Stomach smooth muscle (tissue), 2 donors: ENCODE data around the gene TTC28.

ENCODE experiments used
- H3K27ac ChIP-seq: one replicate; pipeline ENCODE4 v1.7.0; 2013; ENCODE audit warnings: mild to moderate bottlenecking, low read length, inconsistent platforms
- H3K27me3 ChIP-seq, 2 donors: one replicate each; pipeline ENCODE4 v1.7.0; 2013; ENCODE audit warnings: low read length in 2 of 2; ENCODE audit not compliant: insufficient read depth in 2 of 2, control insufficient read depth in 1 of 2
- H3K36me3 ChIP-seq, 2 donors: one replicate each; pipeline ENCODE4 v1.7.0; 2013; ENCODE audit warnings: low read length in 2 of 2; ENCODE audit not compliant: control insufficient read depth in 2 of 2, insufficient read depth in 2 of 2
- H3K4me1 ChIP-seq: one replicate; pipeline ENCODE4 v1.7.0; 2013; ENCODE audit warnings: low read length; ENCODE audit not compliant: control insufficient read depth, insufficient read depth
- H3K4me3 ChIP-seq, 2 donors: one replicate each; pipeline ENCODE4 v1.7.0; 2013; ENCODE audit warnings: low read length in 2 of 2
- H3K9ac ChIP-seq, 2 donors: one replicate each; pipeline ENCODE4 v1.7.0; 2013; ENCODE audit warnings: low read length in 2 of 2, mild to moderate bottlenecking in 1 of 2
- H3K9me3 ChIP-seq, 2 donors: one replicate each; pipeline ENCODE4 v1.7.0; 2013; ENCODE audit warnings: low read length in 2 of 2; ENCODE audit not compliant: control insufficient read depth in 2 of 2
- donor health status: healthy.
- donor health status: Pancreatic carcinoma.

TTC28 gene

DNA sequence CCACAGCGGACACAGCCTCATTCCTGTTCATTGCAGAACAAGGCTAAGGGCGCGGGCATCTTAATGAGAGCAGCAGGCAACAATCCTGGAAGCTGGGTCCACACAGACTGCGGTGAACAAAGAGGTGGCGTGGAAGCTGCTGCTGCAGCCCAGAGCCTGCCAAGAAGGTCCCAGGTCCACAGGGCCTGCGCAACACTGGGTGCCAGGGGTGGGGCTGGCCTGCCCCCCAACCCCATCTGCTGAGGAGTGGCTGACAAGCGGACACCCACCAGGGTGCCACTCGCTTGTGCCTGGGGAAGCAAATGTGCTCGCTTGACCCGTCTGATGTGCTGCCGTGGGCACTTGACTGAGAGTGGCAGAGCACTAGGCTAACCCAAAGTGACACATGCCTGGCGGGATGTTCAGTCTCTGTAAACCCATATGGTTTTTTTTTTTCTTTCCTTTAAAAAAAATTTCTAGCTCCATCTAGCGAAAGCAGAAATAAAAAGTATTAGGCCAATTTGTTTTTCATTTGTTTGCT is 677.4 kb downstream of the TTC28 start:
- no peak overlapping the region for H3K9ac ChIP-seq
- no peak overlapping the region for H3K27ac ChIP-seq
- no peak overlapping the region for H3K4me3 ChIP-seq
- H3K4me1 ChIP-seq = peaks cover 15% of the 10 kb centered on the region
- no peaks in the 10 kb centered on the region for H3K9me3 ChIP-seq
- H3K36me3 ChIP-seq = peaks cover 5 to 28% of the 10 kb centered on the region in 2 donors
- no peaks in the 10 kb centered on the region for H3K27me3 ChIP-seq

DNA sequence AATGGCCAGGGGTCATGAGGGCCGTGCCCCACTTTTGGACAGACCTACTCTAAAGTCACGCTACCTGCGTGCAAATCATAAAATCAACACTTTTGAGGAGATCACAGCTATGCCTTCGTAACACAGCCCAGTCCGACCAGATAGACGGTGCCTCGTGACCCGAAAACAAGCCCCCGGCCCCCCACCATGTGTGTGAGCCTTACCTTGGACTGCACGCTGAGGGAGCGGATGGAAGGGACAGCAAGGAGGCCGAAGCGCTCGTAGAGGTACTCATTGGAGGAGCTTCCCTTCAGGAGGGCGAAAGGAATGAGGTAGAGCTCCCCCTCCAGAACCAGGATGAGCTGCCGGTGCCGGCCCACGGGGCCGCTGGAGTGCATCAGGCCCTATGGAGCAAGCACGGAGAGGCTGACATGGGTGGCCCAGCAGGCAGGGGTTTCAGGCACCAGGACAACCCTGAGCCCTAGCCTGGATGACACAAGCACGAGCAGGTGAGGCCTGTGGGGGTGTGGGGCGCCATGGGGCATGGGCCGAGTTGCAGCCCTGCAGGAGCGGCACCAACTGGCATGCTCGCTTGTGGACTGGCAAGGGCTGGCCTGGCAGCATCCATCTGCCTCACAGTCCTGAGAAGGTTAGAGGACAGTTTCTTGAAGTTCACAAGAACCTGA is 678.3 kb downstream of the TTC28 start:
- Histone ChIP-seq H3K4me1 (peaks cover 15% of the 10 kb centered on the region), H3K9me3 (no peaks in the 10 kb centered on the region), H3K4me3 (no peak overlapping the region), H3K27ac (no peak overlapping the region), H3K36me3 (peaks cover 5 to 30% of the 10 kb centered on the region in 2 donors), H3K27me3 (no peaks in the 10 kb centered on the region), H3K9ac (no peak overlapping the region)

DNA sequence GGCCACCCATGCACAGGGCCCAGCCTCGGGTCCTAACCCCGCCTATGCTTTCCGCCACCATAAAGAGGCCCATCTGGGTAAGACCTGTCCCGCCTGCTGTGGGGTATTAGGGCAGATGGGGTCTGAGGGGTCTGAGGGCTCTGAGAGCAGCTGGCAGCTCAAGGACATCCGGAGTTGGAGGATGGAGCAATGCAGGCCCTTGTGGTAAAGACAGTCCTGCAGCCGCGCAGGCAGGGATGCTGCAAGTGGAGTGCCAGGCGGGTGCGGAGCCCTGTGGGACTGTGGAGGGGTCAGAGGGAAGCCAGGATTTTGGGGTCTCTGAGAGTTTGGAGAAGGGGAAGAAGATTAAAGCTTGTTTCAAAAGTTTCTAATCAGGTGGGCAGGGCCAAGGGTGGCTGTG is 679.3 kb downstream of the TTC28 start:
- no peak overlapping the region for H3K9ac ChIP-seq
- no peaks in the 10 kb centered on the region for H3K27me3 ChIP-seq
- peaks cover 6% of the 10 kb centered on the region for H3K4me1 ChIP-seq
- no peak overlapping the region for H3K4me3 ChIP-seq
- H3K36me3 ChIP-seq = peaks cover 6 to 33% of the 10 kb centered on the region in 2 donors
- no peak overlapping the region for H3K27ac ChIP-seq
- H3K9me3 ChIP-seq = no peaks in the 10 kb centered on the region

DNA sequence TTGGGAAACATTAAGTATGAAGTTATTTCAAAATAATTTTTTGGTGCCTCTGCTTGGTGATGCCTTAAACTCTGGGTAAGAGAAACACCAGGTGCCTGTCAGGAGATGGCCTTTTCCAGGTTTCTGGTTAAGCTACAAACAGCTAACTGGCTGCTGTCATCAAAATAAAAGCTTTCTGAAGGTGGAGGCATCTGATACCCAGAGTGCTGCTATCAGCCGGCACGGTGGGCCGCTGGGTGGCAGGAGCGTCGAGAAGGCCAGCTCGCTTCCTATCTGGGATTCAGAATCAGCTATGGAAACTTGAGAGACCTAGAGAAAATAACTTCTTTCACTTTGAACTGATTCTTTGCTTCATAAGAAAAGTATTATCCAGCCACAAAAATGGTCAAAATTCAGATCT is 679.8 kb downstream of the TTC28 start:
- Histone ChIP-seq H3K4me1 (peaks cover 5% of the 10 kb centered on the region), H3K36me3 (peaks cover 11 to 29% of the 10 kb centered on the region in 2 donors), H3K9ac (no peak overlapping the region), H3K9me3 (no peaks in the 10 kb centered on the region), H3K4me3 (no peak overlapping the region), H3K27me3 (no peaks in the 10 kb centered on the region), H3K27ac (no peak overlapping the region)

DNA sequence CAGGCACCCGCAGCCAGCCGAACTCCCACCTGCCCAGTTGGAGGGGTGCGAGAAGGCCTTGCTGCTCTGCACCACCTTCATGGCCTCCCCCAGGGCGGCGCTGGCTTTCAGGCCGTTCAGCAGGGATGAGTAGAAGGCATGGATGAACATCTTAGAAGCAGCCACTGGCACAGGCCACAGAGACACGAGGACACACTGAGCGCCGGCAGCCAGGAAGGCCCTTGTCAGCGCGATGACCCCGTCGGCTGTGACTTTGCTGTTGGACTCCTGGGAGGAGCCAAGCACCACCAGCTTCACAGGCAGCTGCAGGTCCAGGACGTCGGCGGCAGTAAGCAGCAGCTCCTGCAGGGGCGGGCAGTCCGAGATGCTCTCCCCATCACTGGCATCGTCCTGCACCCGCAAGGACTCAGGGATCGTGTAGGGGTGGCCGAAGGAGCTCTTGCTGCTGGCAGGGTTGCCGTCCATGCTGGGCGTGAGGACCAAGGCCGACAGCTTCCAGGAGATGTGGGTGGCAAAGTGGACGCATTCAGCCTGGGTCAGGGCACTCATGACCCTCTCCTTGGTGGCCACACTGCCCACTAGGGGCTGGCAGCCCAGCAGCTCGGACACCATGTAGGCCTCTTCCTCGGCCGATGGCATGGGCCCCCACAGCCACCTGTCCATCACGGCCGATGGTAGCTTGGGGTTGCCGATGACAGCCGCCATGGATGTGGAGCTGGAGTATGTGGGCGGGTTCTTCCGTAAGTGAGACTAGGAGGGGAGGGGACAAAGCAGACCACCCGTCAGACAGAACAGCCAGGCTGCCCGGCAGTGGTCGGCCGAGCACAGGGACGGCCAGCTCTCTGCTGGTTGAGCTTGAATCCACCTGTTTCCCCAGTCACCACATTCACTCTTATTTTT is 680.9 kb downstream of the TTC28 start:
- peaks cover 12 to 28% of the 10 kb centered on the region in 2 donors for H3K36me3 ChIP-seq
- no peak overlapping the region for H3K27ac ChIP-seq
- no peaks in the 10 kb centered on the region for H3K9me3 ChIP-seq
- H3K27me3 ChIP-seq = no peaks in the 10 kb centered on the region
- no peak overlapping the region for H3K4me3 ChIP-seq
- no peak overlapping the region for H3K9ac ChIP-seq
- peaks cover 5% of the 10 kb centered on the region for H3K4me1 ChIP-seq

DNA sequence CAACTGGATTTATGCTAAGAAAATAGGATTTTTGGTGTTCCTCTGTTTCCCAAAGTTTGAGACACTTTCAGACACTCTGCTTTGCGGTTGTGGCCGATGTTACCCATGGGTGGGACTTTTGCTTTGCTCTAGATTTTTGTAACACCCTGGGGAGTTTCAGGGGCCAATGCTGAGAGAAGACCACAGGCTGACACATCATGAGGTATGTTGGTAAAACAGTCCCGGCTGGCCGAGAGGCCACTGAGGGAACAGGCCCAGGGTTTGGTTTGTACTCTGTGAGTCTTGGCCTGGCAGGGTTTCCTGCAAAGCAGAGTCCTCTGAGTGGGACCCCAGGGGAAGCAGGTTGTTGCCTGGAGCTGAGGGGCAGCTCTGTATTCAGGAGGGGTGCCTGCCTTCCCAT is 682.1 kb downstream of the TTC28 start:
- Histone ChIP-seq H3K27me3 (no peaks in the 10 kb centered on the region), H3K4me1 (peaks cover 2% of the 10 kb centered on the region), H3K9me3 (no peaks in the 10 kb centered on the region), H3K9ac (no peak overlapping the region), H3K4me3 (no peak overlapping the region), H3K36me3 (peaks cover 12 to 29% of the 10 kb centered on the region in 2 donors), H3K27ac (no peak overlapping the region)

DNA sequence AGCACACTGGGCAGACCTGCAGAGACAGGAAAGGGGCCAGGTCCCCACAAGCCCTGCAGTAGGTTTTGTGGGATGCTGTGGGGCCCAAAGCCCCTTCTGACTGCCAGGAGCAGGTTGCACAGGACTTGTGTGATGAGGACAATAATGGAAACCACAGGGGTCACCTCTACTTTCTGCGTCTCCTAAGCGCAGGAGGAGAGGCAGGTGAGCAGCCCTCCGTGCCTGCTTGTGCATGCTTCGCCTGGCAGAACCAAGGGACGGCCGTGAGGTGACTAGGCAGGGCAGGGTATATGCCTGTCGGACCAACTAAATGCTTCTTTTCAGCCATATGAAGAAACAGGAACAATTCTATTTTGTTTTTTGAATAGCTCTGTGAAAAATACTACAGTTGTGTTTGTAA is 682.7 kb downstream of the TTC28 start:
- Histone ChIP-seq H3K36me3 (peaks cover 12 to 30% of the 10 kb centered on the region in 2 donors), H3K4me1 (peaks cover under 1% of the 10 kb centered on the region), H3K27ac (no peak overlapping the region), H3K9me3 (no peaks in the 10 kb centered on the region), H3K27me3 (no peaks in the 10 kb centered on the region), H3K4me3 (no peak overlapping the region), H3K9ac (no peak overlapping the region)

DNA sequence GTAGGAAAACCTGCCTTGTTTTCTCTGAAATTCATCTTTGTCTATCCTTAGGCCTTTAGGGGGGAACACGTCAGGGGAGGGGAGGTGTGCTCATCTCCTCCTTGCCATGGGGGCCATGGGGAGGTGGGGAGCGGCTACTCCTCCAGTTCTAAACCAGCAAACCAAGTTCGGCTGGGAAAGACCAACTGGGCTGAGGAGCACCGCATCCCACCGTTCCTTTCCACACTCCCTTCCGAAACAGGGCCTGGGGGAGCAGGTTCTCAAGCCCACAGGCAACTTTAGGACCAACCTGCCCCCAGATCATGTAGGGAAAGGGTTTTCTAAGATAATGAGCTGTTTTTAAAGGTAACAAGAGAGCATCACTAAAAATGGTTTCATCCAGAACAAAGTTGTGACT is 683.1 kb downstream of the TTC28 start:
- peaks cover 12 to 30% of the 10 kb centered on the region in 2 donors for H3K36me3 ChIP-seq
- H3K27me3 ChIP-seq = no peaks in the 10 kb centered on the region
- no peaks in the 10 kb centered on the region for H3K9me3 ChIP-seq
- H3K27ac ChIP-seq = no peak overlapping the region
- H3K9ac ChIP-seq = no peak overlapping the region
- H3K4me3 ChIP-seq = no peak overlapping the region
- H3K4me1 ChIP-seq = no peaks in the 10 kb centered on the region

DNA sequence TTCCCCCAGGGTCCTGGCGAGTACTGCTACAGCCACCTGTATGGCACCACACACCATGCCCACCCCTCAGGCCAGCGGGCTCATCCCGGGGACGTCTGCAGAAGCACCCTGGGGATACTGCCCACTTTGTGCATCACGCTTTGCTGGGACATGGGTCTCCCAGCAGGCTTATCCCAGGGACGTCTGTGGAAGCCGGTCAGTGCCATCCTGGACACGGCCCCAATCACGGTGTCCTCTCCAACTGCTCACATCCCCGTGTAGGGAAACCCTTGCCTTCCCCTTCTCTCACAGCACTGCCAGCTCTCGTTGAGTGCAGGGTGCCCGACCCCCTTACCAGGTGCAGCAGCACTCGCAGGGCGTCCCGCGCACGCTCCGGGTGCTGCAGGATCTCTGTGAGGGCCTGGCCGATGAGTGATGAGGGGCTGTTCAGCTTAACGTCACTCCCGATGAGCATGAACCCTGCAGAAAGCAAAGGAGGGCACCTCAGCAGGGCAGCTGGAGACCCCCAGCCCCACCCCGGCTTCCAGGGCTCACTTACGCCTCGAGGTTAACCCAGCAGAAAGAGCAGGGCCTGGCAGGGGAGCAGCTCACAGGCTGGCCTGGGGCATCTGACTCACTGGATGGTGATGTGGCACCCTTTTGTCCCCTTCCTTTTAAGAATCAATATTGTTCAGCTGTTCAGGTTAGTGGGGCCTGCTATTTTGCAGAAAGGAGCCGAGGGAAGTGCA is 683.7 kb downstream of the TTC28 start:
- H3K36me3 ChIP-seq = peaks cover 12 to 28% of the 10 kb centered on the region in 2 donors
- no peaks in the 10 kb centered on the region for H3K27me3 ChIP-seq
- H3K4me3 ChIP-seq = no peak overlapping the region
- no peak overlapping the region for H3K9ac ChIP-seq
- no peaks in the 10 kb centered on the region for H3K4me1 ChIP-seq
- no peaks in the 10 kb centered on the region for H3K9me3 ChIP-seq
- H3K27ac ChIP-seq = no peak overlapping the region

DNA sequence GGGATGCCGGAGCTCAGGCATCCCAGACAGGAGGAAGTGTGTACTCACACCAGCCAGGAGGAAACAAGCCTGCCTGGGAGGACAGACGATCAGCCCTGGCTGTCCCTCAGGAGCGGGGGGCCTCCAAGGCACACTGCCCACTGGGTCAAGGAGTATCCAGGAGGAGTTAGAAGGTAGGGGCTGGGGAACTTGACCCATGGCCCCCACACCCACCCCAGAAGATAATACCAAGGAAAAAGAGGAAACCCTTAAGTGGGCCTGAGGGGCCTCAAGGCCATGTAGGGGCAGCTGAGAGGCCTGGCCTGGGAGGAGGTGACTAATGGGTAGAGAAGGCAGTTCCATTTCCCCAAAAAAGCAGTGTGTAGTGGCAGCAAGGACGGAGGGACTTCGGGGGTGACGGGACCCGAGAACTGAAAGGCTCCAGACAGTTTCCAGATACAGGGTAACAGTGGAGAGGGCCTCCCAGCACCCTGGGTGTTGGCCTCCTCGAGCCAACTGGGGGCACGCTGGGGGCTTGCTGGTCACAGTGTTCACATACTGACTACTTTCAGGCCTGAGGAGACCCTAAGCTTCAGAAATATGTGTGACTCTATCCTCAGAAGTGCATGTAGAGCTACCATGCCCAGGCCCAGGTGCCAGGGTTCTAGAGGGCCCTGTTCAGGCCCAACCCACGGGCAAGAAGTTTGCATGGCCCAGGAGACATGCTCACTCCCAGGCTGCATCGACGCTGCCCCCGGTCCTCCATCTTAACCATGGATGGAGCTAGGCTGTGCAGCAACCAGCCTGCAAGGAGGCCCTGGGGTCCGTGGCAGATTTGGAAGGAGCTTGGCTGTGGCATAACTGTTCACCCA is 684.9 kb downstream of the TTC28 start:
- H3K9me3 ChIP-seq = no peaks in the 10 kb centered on the region
- H3K4me1 ChIP-seq = peaks cover 3% of the 10 kb centered on the region
- H3K27ac ChIP-seq = no peak overlapping the region
- H3K4me3 ChIP-seq = no peak overlapping the region
- peaks cover 12 to 24% of the 10 kb centered on the region in 2 donors for H3K36me3 ChIP-seq
- no peaks in the 10 kb centered on the region for H3K27me3 ChIP-seq
- H3K9ac ChIP-seq = no peak overlapping the region
